Muscle layer of duodenum (tissue), 2 donors: ENCODE data around the gene ATP6V0E2.

Experiments
- H3K27ac ChIP-seq: one replicate; pipeline ENCODE4 v1.7.0; 2013; ENCODE audit warnings: mild to moderate bottlenecking, low read length
- H3K27me3 ChIP-seq: one replicate; pipeline ENCODE4 v1.7.0; 2013; ENCODE audit warnings: low read depth, mild to moderate bottlenecking, control low read depth, low read length
- H3K36me3 ChIP-seq, 2 donors: one replicate each; pipeline ENCODE4 v1.7.0; 2013; ENCODE audit warnings: low read length in 2 of 2, control low read depth in 1 of 2, mild to moderate bottlenecking in 1 of 2; ENCODE audit not compliant: insufficient read depth in 2 of 2, control insufficient read depth in 1 of 2
- H3K4me1 ChIP-seq, 2 donors: one replicate each; pipeline ENCODE4 v1.7.0; 2013; ENCODE audit warnings: low read length in 2 of 2, mild to moderate bottlenecking in 2 of 2, control low read depth in 1 of 2, moderate library complexity in 1 of 2; ENCODE audit not compliant: insufficient read depth in 2 of 2, control insufficient read depth in 1 of 2
- H3K4me3 ChIP-seq, 2 donors: one replicate each; pipeline ENCODE4 v1.7.0; 2013; ENCODE audit warnings: low read length in 2 of 2, low read depth in 1 of 2, mild to moderate bottlenecking in 1 of 2
- H3K9me3 ChIP-seq, 2 donors: one replicate each; pipeline ENCODE4 v1.7.0; 2013; ENCODE audit warnings: low read length in 2 of 2, control low read depth in 1 of 2, mild to moderate bottlenecking in 1 of 2; ENCODE audit not compliant: control insufficient read depth in 1 of 2
- donor health status: healthy.

Gene ATP6V0E2

DNA sequence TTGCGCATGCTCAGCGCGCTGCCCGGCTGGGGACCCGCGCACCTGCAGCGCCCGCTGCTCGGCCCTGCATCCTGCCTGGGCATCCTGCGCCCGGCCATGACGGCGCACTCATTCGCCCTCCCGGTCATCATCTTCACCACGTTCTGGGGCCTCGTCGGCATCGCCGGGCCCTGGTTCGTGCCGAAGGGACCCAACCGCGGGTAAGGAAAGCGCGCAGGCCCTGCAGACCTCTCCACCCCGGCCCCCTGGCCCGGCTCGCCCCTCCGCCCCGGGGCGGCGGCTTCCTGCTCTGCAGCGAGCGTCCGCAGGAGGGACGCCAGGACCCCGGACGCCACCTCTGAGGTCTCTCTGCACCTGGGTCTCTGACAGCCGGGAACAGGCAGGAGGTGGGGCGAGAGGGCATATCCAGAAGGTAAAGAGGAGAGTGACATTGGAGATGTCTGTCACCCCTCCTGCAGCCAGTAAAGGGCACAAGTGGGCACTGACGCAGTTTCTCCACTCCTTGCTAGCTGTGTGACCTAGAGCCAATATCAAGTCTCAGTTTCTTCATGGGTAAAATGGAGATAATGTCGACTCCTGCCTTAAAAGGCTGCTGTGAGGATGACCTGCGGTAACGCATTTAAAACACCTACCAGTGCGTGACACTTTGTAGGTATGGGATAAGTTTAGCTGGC lies 338 bp downstream of the ATP6V0E2 start:
- peaks cover 0 to under 1% of the 10 kb centered on the region in 2 donors for H3K36me3 ChIP-seq
- H3K9me3 ChIP-seq: no peaks in the 10 kb centered on the region
- no peaks in the 10 kb centered on the region for H3K27me3 ChIP-seq
- H3K27ac ChIP-seq: no peak overlapping the region
- peaks cover 0 to 10% of the 10 kb centered on the region in 2 donors for H3K4me1 ChIP-seq
- H3K4me3 ChIP-seq: peak overlapping the region; percentile 74 to 93

GRCh38 chr7:149874644-149875028 lies 867 bp downstream of the ATP6V0E2 start:
- H3K36me3 ChIP-seq: peaks cover 0 to 6% of the 10 kb centered on the region in 2 donors
- no peaks in the 10 kb centered on the region for H3K9me3 ChIP-seq
- peak overlapping the region in 1 of 2 donors; percentile 93 for H3K4me3 ChIP-seq
- no peaks in the 10 kb centered on the region for H3K27me3 ChIP-seq
- H3K4me1 ChIP-seq: peaks cover 0 to 10% of the 10 kb centered on the region in 2 donors
- H3K27ac ChIP-seq: no peak overlapping the region

- Histone ChIP-seq H3K9me3 (no peaks in the 10 kb centered on the region), H3K4me1 (peaks cover 0 to 10% of the 10 kb centered on the region in 2 donors), H3K27me3 (no peaks in the 10 kb centered on the region), H3K27ac (no peak overlapping the region), H3K4me3 (no peak overlapping the region), H3K36me3 (peaks cover 0 to 11% of the 10 kb centered on the region in 2 donors)
Measured at GRCh38 chr7:149875396-149875795, 1.6 kb downstream of the ATP6V0E2 start.

DNA sequence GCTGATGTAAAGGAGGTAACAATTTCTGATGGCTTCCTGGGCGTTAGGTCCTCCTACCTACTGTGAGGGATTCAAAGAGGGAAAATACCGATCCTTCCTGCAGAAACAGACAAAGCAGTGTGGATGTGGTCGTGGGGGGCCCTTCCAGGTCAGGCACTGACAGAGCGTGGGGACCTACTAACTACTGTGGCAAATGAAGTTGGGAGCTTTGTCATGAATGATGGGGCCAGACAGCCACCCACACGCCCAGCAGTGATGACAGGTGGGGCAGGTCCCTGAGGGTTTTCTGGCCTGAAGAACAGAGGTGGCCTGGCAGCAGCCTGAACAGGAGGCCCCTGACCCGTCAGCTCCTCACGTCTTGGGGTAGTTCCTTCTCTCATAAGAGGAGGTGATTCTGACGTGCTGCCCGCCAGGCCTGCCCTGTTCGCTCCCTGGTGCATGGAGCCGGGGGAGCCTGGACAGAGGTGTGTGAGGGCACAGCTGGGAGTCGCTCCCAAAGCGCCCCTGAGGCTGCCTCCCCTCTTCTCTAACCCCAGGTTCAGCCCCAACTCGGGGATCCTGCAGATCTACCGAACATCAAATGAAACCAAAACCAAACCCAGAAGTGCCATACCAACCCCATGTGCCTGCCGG lies 4.2 kb downstream of the ATP6V0E2 start:
- H3K27ac ChIP-seq: no peak overlapping the region
- H3K36me3 ChIP-seq: peaks cover 0 to 11% of the 10 kb centered on the region in 2 donors
- H3K4me1 ChIP-seq: peaks cover 0 to 33% of the 10 kb centered on the region in 2 donors
- no peaks in the 10 kb centered on the region for H3K9me3 ChIP-seq
- H3K4me3 ChIP-seq: no peak overlapping the region
- no peaks in the 10 kb centered on the region for H3K27me3 ChIP-seq

- no peaks in the 10 kb centered on the region for H3K27me3 ChIP-seq
- no peak overlapping the region for H3K27ac ChIP-seq
- H3K36me3 ChIP-seq: peaks cover 0 to 11% of the 10 kb centered on the region in 2 donors
- no peaks in the 10 kb centered on the region for H3K9me3 ChIP-seq
- peaks cover 0 to 38% of the 10 kb centered on the region in 2 donors for H3K4me1 ChIP-seq
- H3K4me3 ChIP-seq: no peak overlapping the region
Measured at GRCh38 chr7:149878523-149878921, 4.8 kb downstream of the ATP6V0E2 start.

- peaks cover 4 to 42% of the 10 kb centered on the region in 2 donors for H3K4me1 ChIP-seq
- no peaks in the 10 kb centered on the region for H3K9me3 ChIP-seq
- no peaks in the 10 kb centered on the region for H3K27me3 ChIP-seq
- no peak overlapping the region for H3K4me3 ChIP-seq
- no peak overlapping the region for H3K27ac ChIP-seq
- peaks cover 0 to 11% of the 10 kb centered on the region in 2 donors for H3K36me3 ChIP-seq
Measured at GRCh38 chr7:149879271-149879743, 5.5 kb downstream of the ATP6V0E2 start.

DNA sequence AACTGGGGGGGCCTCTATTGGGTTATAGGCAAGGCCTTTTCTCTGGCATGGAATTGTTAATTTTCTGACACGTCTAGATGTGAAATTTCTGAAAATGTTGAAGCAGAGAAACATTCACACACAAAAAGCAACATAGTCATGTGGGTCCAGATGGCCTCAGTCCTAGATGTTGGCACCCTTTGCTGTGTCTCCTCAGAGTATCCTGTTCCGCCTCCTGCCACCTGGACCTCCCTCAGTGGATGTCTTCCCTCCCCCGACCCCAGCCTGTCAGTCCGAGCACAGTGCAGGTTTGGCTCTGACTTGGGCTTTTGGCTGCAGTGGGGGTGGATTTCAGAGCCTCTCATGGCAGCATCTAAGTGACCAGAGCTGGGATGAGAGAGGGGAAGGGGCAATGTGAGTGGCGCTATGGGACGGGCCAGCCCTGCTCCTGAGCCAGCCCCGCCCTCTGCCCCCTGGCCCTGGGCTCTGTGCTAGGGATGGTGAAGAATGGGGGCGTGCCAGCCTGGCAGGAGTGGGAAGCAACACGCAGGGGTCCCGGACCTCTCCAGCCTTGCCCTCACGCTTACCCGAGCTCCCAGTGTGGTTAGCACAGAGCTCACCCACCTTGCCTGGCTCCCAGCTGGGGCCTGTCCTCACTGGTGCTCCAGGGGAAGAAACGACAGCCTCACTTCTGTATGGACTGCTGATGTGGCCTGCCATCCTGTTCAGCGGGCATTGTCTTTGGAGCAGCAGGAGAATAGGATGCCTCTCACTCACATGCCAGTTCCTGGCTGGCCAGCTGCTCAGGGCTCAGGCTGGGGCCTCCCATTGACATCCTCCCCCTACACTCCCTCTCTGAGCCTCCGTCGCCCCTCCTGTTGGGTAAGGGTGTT lies 6.2 kb downstream of the ATP6V0E2 start:
- no peak overlapping the region for H3K4me3 ChIP-seq
- no peaks in the 10 kb centered on the region for H3K27me3 ChIP-seq
- H3K9me3 ChIP-seq: no peaks in the 10 kb centered on the region
- peaks cover 0 to 11% of the 10 kb centered on the region in 2 donors for H3K36me3 ChIP-seq
- H3K27ac ChIP-seq: no peak overlapping the region
- H3K4me1 ChIP-seq: peaks cover 6 to 36% of the 10 kb centered on the region in 2 donors

DNA sequence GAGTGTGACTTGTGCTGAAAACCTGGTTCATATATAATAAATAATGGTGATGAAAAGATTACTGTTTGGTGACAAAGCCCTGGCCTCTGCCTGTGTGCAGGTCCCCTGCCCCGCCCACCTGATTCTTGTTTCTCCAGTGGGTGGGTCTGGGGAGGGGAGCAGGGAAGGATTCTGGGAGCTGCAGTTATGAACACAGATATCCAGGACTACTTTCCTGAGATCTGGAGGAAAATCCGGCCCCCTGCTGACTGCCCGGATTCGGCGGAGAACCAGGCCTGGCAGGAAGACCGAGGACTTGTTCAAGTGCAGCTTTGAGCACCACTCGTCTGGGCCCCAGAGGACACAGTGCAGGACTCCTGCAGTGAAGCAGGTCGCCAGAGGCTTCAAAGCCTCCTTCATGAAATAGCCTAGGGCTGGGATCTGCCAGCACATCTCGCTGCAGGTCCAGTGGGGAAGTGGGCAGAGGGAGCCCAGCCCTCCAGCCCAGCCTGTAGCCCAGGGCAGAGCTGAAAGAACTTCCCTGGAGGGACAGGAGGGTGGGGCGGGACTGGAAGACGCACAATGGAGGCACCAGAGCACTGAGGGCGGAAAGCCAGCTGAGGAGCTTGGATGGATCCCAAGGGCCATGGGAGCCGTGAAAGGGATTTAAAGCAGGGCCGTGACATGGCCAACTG lies 7.0 kb downstream of the ATP6V0E2 start:
- peaks cover 0 to 11% of the 10 kb centered on the region in 2 donors for H3K36me3 ChIP-seq
- no peak overlapping the region for H3K4me3 ChIP-seq
- no peak overlapping the region for H3K27ac ChIP-seq
- no peaks in the 10 kb centered on the region for H3K27me3 ChIP-seq
- H3K9me3 ChIP-seq: no peaks in the 10 kb centered on the region
- peaks cover 6 to 36% of the 10 kb centered on the region in 2 donors for H3K4me1 ChIP-seq

DNA sequence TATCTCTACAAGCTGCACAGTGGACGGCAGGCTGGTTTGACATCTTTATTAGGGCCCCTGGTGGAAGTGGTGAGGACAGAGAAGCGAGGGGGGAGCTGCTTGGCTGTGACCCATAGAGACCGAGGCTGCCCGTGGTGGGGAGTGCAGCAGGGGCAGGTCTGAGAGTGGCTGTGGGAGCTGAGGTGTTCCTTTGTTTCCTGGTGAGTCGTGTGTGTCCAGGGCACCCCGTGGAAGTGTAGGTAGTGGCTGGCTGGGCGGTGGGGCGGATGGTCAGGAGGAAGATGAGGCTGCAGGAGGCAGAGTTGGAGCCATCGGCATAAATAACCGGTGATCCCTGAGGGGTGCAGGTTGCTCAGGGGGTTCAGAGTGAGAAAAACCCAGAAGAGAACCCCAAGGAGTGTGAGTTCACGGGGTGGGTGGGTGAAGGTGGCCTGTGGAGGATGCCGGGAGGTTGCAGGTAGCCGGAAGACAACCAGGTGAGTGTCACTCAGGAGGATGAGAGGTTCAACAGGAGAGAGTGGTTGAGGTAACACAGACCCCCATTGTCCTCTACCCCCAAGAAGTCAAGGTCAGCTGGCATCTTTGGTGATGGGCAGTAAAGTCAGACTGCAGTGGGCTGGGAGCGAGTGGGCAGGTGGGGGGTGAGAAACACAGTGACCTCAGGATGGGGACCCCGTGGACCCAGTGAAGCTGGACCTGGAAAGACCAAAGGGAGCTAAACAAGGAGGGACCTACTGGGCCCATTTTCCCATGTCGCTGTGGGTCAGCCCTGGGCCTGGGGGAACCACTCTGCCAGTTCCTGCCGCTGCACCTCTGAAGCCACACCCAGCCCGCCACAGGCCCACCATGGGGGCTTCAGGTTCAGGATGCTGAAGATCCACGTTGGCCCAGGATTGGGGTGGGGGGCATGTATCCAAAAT lies 7.8 kb downstream of the ATP6V0E2 start:
- Histone ChIP-seq H3K27ac (no peak overlapping the region), H3K36me3 (peaks cover 0 to 11% of the 10 kb centered on the region in 2 donors), H3K4me1 (peaks cover 6 to 36% of the 10 kb centered on the region in 2 donors), H3K4me3 (no peak overlapping the region), H3K27me3 (no peaks in the 10 kb centered on the region), H3K9me3 (no peaks in the 10 kb centered on the region)
